ENCODE measurements around the gene RFC4.

DNA sequence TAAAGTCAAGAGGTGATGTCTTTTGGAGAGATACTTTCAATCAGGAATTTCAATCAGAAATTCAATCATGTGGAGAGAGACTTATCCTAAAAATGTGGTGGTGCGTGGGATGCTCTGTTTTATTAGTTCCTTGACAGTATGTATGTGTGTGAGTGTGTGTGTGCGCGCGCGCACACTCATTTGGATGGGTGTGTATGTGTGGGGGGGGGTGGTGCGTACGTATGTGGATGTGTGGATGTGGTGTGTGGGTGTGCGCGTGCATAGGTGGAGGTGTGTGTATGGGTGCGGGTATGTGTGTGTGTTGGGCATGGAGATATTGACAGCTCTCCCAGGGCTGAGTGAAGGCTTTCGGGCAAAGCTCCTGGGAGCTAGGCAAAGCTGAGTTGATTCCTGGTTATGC is 38.6 kb upstream of the RFC4 start:
- TF ChIP-seq POLR2A (IDR thresholded peaks at IDR 0.05), result no peak
- TF ChIP-seq, protein P1, sequence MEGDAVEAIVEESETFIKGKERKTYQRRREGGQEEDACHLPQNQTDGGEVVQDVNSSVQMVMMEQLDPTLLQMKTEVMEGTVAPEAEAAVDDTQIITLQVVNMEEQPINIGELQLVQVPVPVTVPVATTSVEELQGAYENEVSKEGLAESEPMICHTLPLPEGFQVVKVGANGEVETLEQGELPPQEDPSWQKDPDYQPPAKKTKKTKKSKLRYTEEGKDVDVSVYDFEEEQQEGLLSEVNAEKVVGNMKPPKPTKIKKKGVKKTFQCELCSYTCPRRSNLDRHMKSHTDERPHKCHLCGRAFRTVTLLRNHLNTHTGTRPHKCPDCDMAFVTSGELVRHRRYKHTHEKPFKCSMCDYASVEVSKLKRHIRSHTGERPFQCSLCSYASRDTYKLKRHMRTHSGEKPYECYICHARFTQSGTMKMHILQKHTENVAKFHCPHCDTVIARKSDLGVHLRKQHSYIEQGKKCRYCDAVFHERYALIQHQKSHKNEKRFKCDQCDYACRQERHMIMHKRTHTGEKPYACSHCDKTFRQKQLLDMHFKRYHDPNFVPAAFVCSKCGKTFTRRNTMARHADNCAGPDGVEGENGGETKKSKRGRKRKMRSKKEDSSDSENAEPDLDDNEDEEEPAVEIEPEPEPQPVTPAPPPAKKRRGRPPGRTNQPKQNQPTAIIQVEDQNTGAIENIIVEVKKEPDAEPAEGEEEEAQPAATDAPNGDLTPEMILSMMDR (IDR thresholded peaks at IDR 0.05), result no peak
